NCI-H1105 treated with DMSO at 0.1 percent for 48 hours (cell line): ENCODE measurements around the gene PIGZ.
A peak's percentile ranks its signal among the peaks of the same experiment; 100 is the strongest.
"Not testable (repeated sequence)": the region's sequence is repeated elsewhere in the genome, so short reads cannot be mapped to it uniquely, and the experiment has no call there.

Experiments used
- DNase-seq: peaks from one replicate; lab custom pipeline; 2025; lab: John Stamatoyannopoulos, UW

The PIGZ gene

DNA sequence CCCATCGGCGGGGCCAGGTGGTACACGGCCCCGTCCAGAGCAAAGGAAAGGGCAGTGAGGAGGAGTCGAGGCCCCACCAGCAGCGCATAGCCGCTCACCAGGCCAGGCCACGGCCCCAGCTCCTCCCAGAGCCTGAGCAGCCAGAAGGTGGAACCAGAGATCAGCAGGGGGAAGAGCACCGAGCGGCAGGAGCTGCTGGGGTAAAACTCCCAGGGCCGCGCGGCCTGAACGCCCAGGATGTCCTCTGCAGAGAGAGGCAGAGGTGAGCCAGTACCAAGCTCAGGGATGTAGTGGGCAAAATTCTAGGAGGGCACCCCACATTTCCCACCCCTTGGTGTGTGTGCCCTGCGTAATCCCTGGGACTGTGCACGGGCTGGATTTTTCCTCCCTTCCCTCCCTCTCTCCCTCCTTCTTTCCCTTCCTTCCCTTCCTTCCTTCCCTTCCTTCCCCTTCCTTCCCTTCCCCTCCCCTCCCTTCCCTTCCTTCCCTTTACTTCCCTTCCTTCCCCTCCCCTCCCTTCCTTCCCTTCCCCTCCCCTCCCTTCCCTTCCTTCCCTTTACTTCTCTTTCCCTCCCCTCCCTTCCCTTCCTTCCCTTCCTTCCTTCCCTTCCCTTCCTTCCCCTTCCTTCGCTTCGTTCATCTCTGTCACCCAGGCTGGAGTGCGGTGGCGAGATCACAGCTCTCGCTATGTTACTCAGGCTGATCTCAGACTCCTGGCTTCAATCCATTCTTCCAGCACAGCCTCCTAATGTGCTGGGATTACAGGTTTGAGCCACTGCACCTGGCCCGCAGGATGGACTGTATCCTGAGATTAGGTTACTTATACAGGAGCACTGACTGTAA is 20.0 kb downstream of the PIGZ start:
- DNase-seq = peak; percentile 7

GRCh38 chr3:196947860-196948441 is 20.7 kb downstream of the PIGZ start:
- DNase-seq = no peak

GRCh38 chr3:196947136-196947859 is 21.3 kb downstream of the PIGZ start:
- DNase-seq = no peak

GRCh38 chr3:196944037-196944790 is 24.4 kb downstream of the PIGZ start:
- not testable (repeated sequence) for DNase-seq

DNA sequence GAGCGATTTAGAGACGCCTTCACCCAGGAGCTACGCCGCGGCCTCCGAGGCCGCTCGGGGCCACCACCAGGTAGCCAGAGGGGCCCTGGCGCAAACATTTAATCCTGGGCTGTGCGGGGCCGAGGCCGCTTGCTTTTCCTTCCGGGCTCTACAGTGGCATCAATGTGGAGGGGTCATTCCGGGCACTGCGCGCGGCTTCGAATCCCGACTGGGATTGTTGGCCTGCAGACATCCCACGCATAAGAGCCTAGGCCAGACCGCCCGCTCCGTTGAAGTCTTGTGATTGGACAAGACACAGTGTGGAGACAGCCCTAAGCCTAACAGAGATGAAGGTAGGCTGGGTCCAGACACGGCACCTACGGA is 25.7 kb downstream of the PIGZ start:
- DNase-seq = no peak

DNA sequence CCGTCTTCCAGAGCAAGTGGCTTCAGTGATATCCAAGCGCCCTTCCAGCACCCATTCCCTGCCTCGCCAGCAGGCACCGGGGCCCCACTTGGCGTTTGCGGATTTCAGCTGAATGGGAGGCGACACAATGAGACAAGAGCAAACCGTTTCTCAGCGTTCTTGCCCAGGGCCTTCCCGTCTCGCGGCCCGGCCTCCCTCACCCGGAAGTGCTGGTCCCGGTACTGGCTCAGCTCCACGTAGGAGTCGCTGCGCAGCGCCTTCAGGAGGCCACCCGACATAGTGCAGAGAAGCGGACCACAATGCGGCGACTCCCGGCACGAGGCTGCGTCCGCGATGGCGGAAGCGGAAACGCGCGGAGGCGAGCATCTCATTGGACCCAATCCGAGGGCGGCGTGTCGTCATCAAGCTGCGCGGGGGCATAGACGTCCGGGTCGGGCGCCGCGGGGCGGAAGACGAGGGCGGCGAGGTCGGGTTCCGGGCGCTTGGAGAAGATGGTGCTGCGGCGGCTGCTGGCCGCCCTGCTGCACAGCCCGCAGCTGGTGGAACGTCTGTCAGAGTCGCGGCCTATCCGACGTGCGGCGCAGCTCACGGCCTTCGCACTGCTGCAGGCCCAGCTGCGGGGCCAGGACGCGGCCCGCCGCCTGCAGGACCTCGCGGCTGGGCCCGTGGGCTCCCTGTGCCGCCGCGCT is 26.3 kb downstream of the PIGZ start, which contains the start of gene NCBP2:
Gene NCBP2, minus strand, starts transcription at position 303 of the 689 bp plus-strand sequence. Its CDS starts 25 bp downstream, at position 278.
- peak; percentile 98 for DNase-seq

- DNase-seq = peak; percentile 67
These were observed 26.9 kb downstream of the PIGZ start for GRCh38 chr3:196941729-196942225.

DNA sequence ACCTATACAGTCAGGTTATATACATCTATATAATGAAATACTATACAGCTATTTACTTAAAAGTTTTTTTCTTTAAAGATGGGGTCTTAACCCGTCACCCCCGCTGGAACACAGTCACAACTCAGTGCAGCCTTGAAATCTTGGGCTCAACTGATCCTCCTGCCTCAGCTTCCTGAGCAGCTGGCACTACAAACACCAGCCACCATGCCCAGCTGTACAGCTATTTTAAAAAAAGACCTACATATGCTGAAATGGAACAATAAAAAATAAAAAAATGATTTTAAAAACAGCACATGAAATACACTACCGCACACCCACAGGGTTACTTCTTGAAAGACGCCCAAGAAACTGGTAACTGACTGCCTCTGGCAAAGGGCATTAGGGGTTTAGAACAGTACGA is 30.1 kb downstream of the PIGZ start:
- no peak for DNase-seq

DNA sequence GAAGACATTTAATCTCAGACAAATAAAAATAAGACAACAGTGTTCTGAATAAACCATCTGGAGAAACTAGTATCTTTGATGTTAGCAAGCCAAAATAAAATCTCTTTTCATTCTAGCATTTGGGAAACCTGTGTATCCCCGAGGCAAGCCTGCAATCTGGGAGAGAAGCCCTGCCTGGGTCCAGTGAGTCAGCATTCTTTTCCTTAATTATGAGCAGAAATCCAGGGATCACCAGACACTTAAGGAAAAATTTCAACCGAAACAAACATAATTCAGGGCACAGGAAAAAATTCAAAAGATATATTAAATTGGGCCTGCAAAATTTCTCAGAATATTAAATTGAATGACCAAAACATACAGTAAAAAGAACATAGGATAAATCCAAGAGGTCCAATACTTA is 30.5 kb downstream of the PIGZ start:
- no peak for DNase-seq

DNA sequence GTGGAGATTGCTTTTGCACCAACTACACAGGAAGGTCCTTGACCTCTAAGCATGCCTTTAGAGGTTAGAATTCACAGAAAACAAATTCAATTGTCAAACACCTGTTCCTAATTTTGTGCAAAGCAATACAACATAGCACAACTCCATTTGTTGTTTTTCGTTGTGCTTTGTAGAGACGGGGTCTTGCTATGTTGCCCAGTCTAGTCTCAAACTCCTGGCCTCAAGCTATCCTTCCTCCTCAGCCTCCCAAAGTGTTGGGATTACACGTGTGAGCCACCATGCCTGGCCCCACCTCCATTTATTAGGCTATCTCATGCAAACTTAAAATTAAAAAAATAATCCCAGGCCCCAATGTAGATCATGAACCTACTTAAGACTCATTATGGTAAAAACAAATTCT is 32.3 kb downstream of the PIGZ start:
- no peak for DNase-seq

GRCh38 chr3:196932600-196932999 is 36.0 kb downstream of the PIGZ start:
- no peak for DNase-seq

- no peak for DNase-seq
These were observed 36.6 kb downstream of the PIGZ start for GRCh38 chr3:196931828-196932587.

GRCh38 chr3:196931157-196931556 is 37.5 kb downstream of the PIGZ start:
- no peak for DNase-seq

DNA sequence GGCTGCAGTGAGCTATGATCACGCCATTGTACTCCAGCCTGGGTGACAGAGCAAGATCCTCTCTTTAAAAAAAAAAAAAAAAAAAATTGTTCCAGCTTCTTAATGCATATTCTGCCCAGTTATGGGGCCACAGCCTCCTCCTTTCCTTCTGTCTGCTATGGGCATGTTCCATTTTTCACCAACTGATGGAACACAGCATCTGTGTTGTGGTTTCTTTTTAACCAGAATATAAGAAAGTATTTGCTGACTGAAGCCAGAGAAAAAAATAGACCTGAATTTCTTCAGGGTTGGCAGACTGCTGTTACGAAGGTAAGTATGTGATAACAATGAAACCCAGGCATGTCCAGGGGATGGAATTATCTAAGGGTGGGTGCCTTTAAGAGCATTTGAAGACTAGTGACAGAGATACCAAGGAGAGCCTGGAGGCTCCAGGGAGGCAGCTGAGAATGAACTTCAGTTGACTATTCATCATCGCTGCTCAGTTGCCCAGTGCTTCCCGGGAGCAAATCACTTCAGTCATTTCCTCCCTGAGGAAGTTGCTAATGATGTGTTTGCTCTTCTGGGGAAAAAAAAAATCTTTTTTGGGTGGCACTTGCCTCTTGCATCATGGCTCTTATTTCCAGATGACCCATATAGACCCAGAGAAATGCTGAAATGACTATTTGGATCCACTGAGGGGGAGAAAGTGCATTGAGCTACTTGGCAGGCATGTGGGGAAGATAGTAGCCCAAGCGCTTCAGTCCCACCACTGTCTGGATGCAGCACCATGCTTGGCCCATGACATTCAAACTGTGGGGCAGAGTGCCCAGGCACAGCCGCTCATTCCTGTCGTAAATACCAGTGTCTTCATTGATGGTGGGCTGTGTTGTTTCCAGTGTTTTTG is 40.8 kb downstream of the PIGZ start:
- no peak for DNase-seq

DNA sequence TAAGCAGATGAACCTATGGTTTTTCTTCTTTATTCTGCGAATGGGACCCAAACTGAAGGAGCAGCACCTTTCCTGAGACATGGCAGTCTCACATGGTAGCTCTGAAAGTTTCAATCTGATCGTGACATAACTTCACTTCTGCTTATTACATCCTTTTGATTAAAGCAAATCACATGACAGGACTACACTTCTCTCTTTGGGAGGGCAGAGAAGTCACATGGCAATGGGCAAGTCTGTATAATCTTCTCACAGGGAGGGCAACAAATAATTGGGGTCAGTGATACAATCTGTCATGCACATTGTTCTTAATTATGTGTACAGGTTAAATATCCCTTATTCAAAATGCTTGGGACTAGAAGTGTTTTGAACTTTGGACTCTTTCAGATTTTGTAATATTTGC is 47.9 kb downstream of the PIGZ start:
- no peak for DNase-seq

- no peak for DNase-seq
These were observed 49.7 kb downstream of the PIGZ start for GRCh38 chr3:196918968-196919367.

DNA sequence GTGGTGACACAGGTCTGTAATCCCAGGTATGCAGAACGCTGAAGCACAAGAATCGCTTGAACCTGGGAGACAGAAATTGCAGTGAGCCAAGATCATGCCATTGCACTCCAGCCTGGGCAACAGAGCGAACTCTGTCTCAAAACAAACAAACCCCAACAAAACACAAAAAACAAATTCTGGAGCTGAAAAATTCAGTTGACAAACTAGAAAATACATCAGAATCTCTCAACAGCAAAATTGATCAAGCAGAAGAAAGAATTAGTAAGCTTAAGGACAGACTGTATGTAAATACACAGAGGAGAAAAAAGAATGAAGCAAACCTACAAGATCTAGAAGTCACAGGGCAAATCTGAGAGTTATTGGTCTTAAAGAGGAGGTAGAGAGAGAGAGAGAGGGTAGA is 51.6 kb downstream of the PIGZ start:
- DNase-seq = no peak

- no peak for DNase-seq
These were observed 52.4 kb downstream of the PIGZ start for GRCh38 chr3:196916221-196916620.

GRCh38 chr3:196915375-196915774 is 53.3 kb downstream of the PIGZ start:
- DNase-seq = no peak

DNA sequence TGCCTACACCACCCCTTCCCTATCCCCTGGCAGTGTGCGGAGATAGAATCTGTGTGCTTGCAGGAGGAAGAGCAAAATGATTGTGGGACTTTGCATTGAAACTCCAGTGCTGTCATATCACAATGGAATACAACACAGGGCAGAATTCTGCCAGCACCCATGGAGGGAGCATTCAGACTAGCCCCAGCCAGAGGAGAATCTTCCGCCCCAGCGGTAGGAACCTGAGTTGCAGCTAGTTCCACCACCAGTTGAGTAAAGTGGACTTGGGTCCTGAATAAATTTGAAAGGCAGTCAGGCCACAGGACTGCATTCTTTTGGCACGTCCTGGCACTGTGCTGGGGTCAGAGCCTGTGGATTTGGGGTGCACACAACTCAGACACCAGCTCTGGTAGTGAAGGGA is 53.8 kb downstream of the PIGZ start:
- no peak for DNase-seq
